Stimulated activated CD8-positive, alpha-beta memory T cell treated with anti-CD3 and anti-CD28 coated beads, Interleukin-15, amount 100 ng/mL, for 1 hour (primary cell): ENCODE measurements around the gene SCAPER.

Experiments
- DNase-seq: peaks from one replicate; pipeline ENCODE4 v3.0.0-alpha.2; 2020; ENCODE audit warnings: low read depth

Gene SCAPER

GRCh38 chr15:76905013-76905839 is at the start of gene SCAPER:
TSS of gene SCAPER (minus strand) at chr15:76905340. CDS start at chr15:76883817, 21,523 bp downstream.
- peak; percentile 80 for DNase-seq

GRCh38 chr15:76954744-76955143 is 49.6 kb upstream of the SCAPER start:
- no peak for DNase-seq

- no peak for DNase-seq
These were observed 48.8 kb upstream of the SCAPER start for GRCh38 chr15:76953913-76954312.

- DNase-seq = no peak
These were observed 46.1 kb upstream of the SCAPER start for GRCh38 chr15:76951220-76951619.

- DNase-seq = no peak
These were observed 42.3 kb upstream of the SCAPER start for GRCh38 chr15:76947454-76947853.

- no peak for DNase-seq
These were observed 40.5 kb upstream of the SCAPER start for GRCh38 chr15:76945494-76946093.

- no peak for DNase-seq
These were observed 37.2 kb upstream of the SCAPER start for GRCh38 chr15:76942331-76942730.

- DNase-seq = no peak
These were observed 36.5 kb upstream of the SCAPER start for GRCh38 chr15:76941636-76942035.

- DNase-seq = no peak
These were observed 34.6 kb upstream of the SCAPER start for GRCh38 chr15:76939715-76940114.

- DNase-seq = no peak
These were observed 33.6 kb upstream of the SCAPER start for GRCh38 chr15:76938752-76939151.

- DNase-seq = no peak
These were observed 31.5 kb upstream of the SCAPER start for GRCh38 chr15:76936671-76937070.

- no peak for DNase-seq
These were observed 30.5 kb upstream of the SCAPER start for GRCh38 chr15:76935620-76936019.

GRCh38 chr15:76932135-76932966 is 27.2 kb upstream of the SCAPER start:
- DNase-seq = no peak

- DNase-seq = peak; percentile 79
These were observed 26.4 kb upstream of the SCAPER start, which contains the start of gene RCN2 for GRCh38 chr15:76931397-76932134. TSS of gene RCN2 (plus strand) at chr15:76931749. CDS start at chr15:76931842, 93 bp downstream.

GRCh38 chr15:76930831-76931396 is 25.8 kb upstream of the SCAPER start:
- no peak for DNase-seq

- DNase-seq = no peak
These were observed 24.0 kb upstream of the SCAPER start for GRCh38 chr15:76929011-76929760.

GRCh38 chr15:76928201-76928600 is 23.1 kb upstream of the SCAPER start:
- DNase-seq = no peak

- DNase-seq = no peak
These were observed 11.2 kb upstream of the SCAPER start for GRCh38 chr15:76916369-76916768.

- DNase-seq = no peak
These were observed 8.6 kb upstream of the SCAPER start for GRCh38 chr15:76913737-76914136.

GRCh38 chr15:76912430-76912829 is 7.3 kb upstream of the SCAPER start:
- no peak for DNase-seq

GRCh38 chr15:76905855-76906254 is 715 bp upstream of the SCAPER start:
- DNase-seq = no peak
